Muscle layer of colon (tissue), 2 donors: ENCODE results near the gene ACCS.

Source experiments
- H3K27ac ChIP-seq: one replicate; pipeline ENCODE4 v1.7.0; 2013; ENCODE audit warnings: low read depth, mild to moderate bottlenecking, low read length, moderate library complexity
- H3K27me3 ChIP-seq, 2 donors: one replicate each; pipeline ENCODE4 v1.7.0; 2013; ENCODE audit warnings: low read length in 2 of 2, mild to moderate bottlenecking in 2 of 2; ENCODE audit not compliant: insufficient read depth in 2 of 2, control insufficient read depth in 1 of 2
- H3K36me3 ChIP-seq: one replicate; pipeline ENCODE4 v1.7.0; 2013; ENCODE audit warnings: mild to moderate bottlenecking, low read length; ENCODE audit not compliant: insufficient read depth
- H3K4me1 ChIP-seq: one replicate; pipeline ENCODE4 v1.7.0; 2013; ENCODE audit warnings: mild to moderate bottlenecking, low read length; ENCODE audit not compliant: insufficient read depth
- H3K4me3 ChIP-seq, 2 donors: one replicate each; pipeline ENCODE4 v1.7.0; 2013; ENCODE audit warnings: low read length in 2 of 2, low read depth in 1 of 2, mild to moderate bottlenecking in 1 of 2, moderate library complexity in 1 of 2
- H3K9ac ChIP-seq: one replicate; pipeline ENCODE4 v1.7.0; 2013; ENCODE audit warnings: low read length
- H3K9me3 ChIP-seq: one replicate; pipeline ENCODE4 v1.7.0; 2013; ENCODE audit warnings: mild to moderate bottlenecking, low read length
- donor health status: abdominal sarcoma.
- donor health status: Adenocarcinoma of cecum.

ACCS gene

DNA sequence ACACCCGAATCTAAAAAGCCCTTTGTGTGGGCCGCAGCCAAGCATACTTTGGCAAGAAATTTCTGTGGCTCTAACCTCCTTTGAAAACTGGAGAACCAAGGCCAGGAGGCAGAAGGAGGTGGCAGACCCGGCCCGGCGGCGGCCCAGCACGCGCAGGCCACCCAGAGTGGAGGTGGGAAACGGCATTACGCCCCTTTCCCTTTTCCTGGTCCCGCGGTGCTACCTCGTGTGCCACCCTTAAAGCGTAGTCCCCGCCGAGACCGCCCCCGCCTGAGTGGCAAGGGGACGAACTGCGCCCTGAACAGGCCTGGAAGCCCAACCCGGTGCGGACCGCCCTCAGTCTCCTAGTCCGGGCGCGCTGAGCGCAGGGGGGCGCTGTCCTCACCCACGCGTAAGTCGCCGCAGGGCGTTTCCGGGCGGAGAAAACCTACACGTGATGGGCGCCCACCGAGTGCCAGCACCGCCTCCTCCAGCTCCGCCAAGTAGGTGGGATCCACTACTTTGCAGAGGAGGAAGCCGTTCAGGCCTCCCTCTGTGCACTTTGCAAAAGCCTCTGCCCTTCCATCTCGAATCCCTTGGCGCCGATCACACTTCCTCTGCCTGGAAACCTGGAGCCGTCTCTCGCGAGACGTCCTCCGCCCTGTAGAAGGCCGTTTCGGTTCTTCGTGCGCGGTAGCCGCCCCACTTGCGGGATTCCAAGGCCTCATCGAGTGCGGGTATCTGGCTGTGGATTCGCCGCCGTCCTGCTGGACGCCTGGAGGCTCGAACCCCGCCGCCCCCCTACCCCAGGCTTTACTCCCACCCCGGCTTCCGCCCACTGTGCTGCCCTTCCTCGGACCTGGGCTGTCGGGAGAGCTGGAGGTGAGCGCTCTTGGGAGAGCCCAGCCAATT lies at the start of gene ACCS:
Gene ACCS (plus strand): TSS at position 430 of the 891 bp plus-strand sequence. CDS start 1,358 bp downstream, outside the sequence.
- peaks cover 10% of the 10 kb centered on the region for H3K36me3 ChIP-seq
- no peaks in the 10 kb centered on the region for H3K27me3 ChIP-seq
- peak within 1 kb of the TSS; percentile 94 for H3K27ac ChIP-seq
- H3K4me3 ChIP-seq, result peak within 1 kb of the TSS; percentile 70 to 89
- peak within 1 kb of the TSS; percentile 80 for H3K9ac ChIP-seq
- H3K4me1 ChIP-seq, result peaks cover 11% of the 10 kb centered on the region
- no peaks in the 10 kb centered on the region for H3K9me3 ChIP-seq

DNA sequence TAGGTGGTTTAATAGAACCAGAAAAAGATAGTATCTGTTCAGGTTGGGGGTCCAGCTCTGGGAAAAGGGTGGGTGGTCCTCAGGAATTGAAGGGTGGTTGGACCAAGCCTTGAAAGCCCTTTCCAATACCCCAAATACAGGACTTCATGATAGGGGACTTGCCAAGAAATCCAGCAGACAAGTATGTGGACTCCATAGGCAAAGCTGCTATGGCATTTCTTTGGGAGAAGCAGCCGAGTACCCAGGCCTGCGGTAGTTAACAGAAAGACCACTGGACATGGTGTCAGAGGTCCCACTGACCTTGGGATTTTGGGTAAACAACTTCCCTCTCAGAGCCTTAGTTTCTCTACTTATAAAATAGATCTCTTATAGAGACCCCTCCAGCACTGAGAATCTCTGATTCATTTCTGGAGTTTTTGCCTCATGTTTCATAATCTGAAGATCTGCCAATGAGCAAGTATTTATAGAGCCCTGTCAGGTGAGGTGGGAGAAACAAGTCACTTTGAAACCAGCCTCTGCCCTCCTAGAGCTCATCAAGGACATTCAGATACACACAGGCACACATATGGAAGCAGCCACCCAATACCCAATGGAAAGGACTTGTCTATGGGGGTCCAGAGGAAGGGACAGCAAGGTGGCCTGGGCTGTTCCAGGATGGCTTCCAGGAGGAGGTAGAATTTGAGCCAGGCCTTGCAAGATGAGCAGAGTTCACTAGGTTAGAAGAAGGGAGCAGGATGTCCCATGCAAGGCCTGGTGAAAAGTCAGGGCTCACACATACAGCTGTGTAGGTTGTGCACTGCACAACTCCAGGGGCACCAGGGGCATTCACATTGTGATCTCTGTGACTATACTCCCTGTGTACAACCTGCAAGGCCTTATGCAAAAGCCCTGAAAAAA lies 49.3 kb upstream of the ACCS start:
- Histone ChIP-seq H3K27ac (no peak overlapping the region), H3K4me1 (no peaks in the 10 kb centered on the region), H3K4me3 (no peak overlapping the region)

GRCh38 chr11:44017443-44018126 lies 48.5 kb upstream of the ACCS start:
- Histone ChIP-seq H3K4me3 (no peak overlapping the region), H3K27me3 (no peaks in the 10 kb centered on the region), H3K4me1 (no peaks in the 10 kb centered on the region), H3K9ac (no peak overlapping the region), H3K9me3 (no peaks in the 10 kb centered on the region), H3K36me3 (no peaks in the 10 kb centered on the region), H3K27ac (no peak overlapping the region)

More for the DNA sequence above, 49.3 kb upstream of the ACCS start:
- H3K36me3 ChIP-seq, result no peaks in the 10 kb centered on the region
- H3K27me3 ChIP-seq, result no peaks in the 10 kb centered on the region
- no peaks in the 10 kb centered on the region for H3K9me3 ChIP-seq
- no peak overlapping the region for H3K9ac ChIP-seq

DNA sequence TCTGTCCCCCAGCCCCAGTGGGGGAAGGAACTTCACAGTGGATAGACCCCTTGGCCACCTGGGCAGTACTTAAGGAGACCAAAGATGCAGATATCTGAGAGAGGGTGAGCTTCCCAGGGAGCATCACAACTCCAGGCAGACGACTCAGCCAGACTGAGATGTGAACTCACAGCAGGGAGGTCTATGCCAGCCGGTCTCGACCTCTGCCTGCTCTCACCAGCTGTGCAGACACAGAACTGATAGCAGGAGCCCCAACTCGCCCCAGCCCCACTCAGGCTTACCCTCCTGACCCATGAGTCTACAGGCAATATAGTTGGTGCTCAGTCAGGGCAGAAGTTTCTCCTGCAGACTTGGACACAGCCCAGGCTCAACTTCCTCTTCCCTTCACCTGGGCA lies 47.9 kb upstream of the ACCS start:
- Histone ChIP-seq H3K36me3 (no peaks in the 10 kb centered on the region), H3K27me3 (no peaks in the 10 kb centered on the region), H3K27ac (no peak overlapping the region), H3K9ac (no peak overlapping the region), H3K4me1 (no peaks in the 10 kb centered on the region), H3K4me3 (no peak overlapping the region), H3K9me3 (no peaks in the 10 kb centered on the region)

GRCh38 chr11:44018829-44019228 lies 47.2 kb upstream of the ACCS start:
- Histone ChIP-seq H3K36me3 (no peaks in the 10 kb centered on the region), H3K9ac (no peak overlapping the region), H3K4me1 (no peaks in the 10 kb centered on the region), H3K9me3 (no peaks in the 10 kb centered on the region), H3K27ac (no peak overlapping the region), H3K4me3 (no peak overlapping the region), H3K27me3 (no peaks in the 10 kb centered on the region)

DNA sequence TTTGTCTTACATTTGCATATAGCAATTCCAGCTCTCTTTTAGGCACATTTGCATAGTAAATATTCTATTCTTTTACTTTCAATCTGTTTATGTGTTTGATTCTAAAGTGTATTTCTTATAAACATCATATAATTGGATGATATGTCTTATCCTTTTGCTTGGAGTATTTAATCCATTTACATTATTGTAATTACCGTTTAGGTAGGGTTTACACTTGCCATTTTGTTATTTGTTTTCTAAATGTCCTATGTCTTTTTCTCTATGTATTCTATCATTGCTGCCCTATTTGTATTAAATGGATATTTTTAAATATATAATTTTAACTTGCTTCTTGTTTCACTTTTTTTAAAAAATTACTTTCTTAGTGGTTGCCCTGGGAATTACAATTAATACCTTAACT lies 41.1 kb upstream of the ACCS start:
- Histone ChIP-seq H3K4me1 (no peaks in the 10 kb centered on the region), H3K36me3 (no peaks in the 10 kb centered on the region), H3K27me3 (no peaks in the 10 kb centered on the region)

GRCh38 chr11:44025727-44026126 lies 40.3 kb upstream of the ACCS start:
- Histone ChIP-seq H3K4me3 (no peak overlapping the region), H3K9me3 (no peaks in the 10 kb centered on the region), H3K4me1 (peaks cover 3% of the 10 kb centered on the region), H3K9ac (no peak overlapping the region), H3K27ac (no peak overlapping the region), H3K27me3 (no peaks in the 10 kb centered on the region), H3K36me3 (no peaks in the 10 kb centered on the region)

More for the DNA sequence above, 41.1 kb upstream of the ACCS start:
- H3K4me3 ChIP-seq, result no peak overlapping the region
- H3K9me3 ChIP-seq, result no peaks in the 10 kb centered on the region
- no peak overlapping the region for H3K9ac ChIP-seq
- no peak overlapping the region for H3K27ac ChIP-seq

DNA sequence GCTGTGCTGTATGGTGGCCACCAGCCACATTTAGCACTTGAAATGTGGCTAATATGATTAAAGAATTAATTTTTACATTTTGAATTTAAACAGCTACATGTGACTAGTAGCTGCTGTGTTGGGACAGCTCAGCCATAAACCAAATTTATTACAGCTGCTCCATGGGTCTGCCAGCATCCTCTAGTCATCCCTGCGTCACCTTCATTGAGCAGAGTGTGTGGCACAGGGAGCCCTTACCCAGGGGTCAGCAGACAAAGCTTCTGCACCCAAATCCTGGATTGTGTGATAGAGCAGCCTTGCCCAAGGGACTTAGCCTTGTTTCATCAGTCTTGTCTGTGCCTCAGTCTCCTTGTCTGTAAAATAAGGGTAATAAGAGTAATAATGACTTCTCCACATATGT lies 37.7 kb upstream of the ACCS start:
- H3K36me3 ChIP-seq, result no peaks in the 10 kb centered on the region
- H3K4me3 ChIP-seq, result no peak overlapping the region
- H3K27ac ChIP-seq, result no peak overlapping the region
- peaks cover 12% of the 10 kb centered on the region for H3K4me1 ChIP-seq
- H3K9ac ChIP-seq, result no peak overlapping the region
- no peaks in the 10 kb centered on the region for H3K27me3 ChIP-seq
- H3K9me3 ChIP-seq, result no peaks in the 10 kb centered on the region

DNA sequence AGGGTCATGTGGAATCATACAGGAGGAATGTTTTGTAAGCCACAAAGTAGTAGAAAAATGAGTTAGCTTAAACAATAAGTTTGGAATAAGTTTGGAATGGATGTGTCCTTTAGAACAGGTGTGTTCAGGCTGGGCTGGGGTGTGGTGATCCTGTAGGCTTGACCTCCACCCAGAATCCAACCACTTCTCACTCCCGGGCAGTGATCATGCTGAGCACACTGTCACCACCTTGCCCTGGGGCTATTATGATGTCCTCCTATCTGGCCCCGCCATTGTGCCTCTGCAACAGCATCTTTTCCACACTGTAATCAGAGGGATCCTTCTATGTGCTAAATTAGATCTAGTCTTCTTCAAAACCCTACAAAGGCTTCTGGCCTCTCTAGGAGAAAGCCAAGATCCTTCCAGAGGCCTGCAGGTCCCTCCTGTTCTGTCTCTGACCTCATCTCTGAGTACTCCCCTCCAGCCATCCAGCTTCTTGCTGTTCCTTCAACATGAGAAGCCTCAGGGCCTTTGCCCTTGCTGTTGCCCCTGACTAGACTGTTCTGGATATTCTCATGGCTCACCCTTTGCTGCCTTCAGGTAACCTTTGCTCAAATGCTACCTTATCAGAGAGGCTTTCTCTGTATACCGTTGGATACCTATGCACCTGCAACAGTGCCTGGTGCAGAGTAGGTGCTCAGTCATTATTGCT lies 37.1 kb upstream of the ACCS start:
- Histone ChIP-seq H3K9me3 (no peaks in the 10 kb centered on the region), H3K4me3 (no peak overlapping the region), H3K27ac (no peak overlapping the region), H3K9ac (no peak overlapping the region), H3K27me3 (no peaks in the 10 kb centered on the region), H3K4me1 (peaks cover 12% of the 10 kb centered on the region), H3K36me3 (no peaks in the 10 kb centered on the region)

DNA sequence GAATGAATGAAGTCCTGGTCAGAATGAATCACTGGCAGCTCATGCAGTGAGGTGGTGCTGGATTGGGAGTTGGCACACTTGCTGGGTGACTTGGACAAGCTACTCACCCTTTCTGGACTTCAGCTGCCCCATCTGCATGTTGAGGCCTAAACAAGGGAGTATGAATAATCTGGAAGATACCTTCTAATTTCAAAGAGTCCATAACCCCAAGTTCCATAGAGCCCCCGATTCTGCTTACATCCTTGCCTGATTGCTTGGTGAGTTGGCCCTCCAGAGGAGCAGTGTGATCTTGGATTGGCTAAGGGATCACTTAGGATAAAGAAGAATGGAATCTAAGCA lies 36.6 kb upstream of the ACCS start:
- H3K9me3 ChIP-seq, result no peaks in the 10 kb centered on the region
- H3K36me3 ChIP-seq, result no peaks in the 10 kb centered on the region
- no peak overlapping the region for H3K4me3 ChIP-seq
- no peak overlapping the region for H3K27ac ChIP-seq
- no peak overlapping the region for H3K9ac ChIP-seq
- peaks cover 12% of the 10 kb centered on the region for H3K4me1 ChIP-seq
- H3K27me3 ChIP-seq, result no peaks in the 10 kb centered on the region
